IPS-20b (cell line): ENCODE data around the gene FERMT3.
"Not testable (repeated sequence)": the region's sequence is repeated elsewhere in the genome, so short reads cannot be mapped to it uniquely, and the experiment has no call there.

Source experiments
- H3K27ac ChIP-seq: one replicate; pipeline ENCODE4 v1.5.1; 2013; ENCODE audit warnings: low read length
- H3K27me3 ChIP-seq: 2 replicates; pipeline ENCODE4 v1.6.1; 2013; ENCODE audit warnings: mild to moderate bottlenecking, low read length, inconsistent platforms; ENCODE audit not compliant: insufficient read depth
- H3K36me3 ChIP-seq: 2 replicates; pipeline ENCODE4 v1.6.1; 2013; ENCODE audit warnings: low read depth, mild to moderate bottlenecking, inconsistent platforms, low read length, moderate library complexity; ENCODE audit not compliant: insufficient read depth
- H3K4me1 ChIP-seq: 2 replicates; pipeline ENCODE4 v1.6.1; 2013; ENCODE audit warnings: mild to moderate bottlenecking, control low read depth, inconsistent platforms, low read length, moderate library complexity; ENCODE audit not compliant: insufficient read depth
- H3K4me3 ChIP-seq: 2 replicates; pipeline ENCODE4 v1.5.1; 2013; ENCODE audit warnings: mild to moderate bottlenecking, low read length, inconsistent platforms
- H3K9ac ChIP-seq: 2 replicates; pipeline ENCODE4 v1.6.1; 2013; ENCODE audit warnings: low read depth, mild to moderate bottlenecking, inconsistent platforms, low read length, moderate library complexity
- H3K9me3 ChIP-seq: 2 replicates; pipeline ENCODE4 v1.6.1; 2013; ENCODE audit warnings: mild to moderate bottlenecking, low read depth, low read length, inconsistent platforms; ENCODE audit not compliant: insufficient read depth

Gene FERMT3

DNA sequence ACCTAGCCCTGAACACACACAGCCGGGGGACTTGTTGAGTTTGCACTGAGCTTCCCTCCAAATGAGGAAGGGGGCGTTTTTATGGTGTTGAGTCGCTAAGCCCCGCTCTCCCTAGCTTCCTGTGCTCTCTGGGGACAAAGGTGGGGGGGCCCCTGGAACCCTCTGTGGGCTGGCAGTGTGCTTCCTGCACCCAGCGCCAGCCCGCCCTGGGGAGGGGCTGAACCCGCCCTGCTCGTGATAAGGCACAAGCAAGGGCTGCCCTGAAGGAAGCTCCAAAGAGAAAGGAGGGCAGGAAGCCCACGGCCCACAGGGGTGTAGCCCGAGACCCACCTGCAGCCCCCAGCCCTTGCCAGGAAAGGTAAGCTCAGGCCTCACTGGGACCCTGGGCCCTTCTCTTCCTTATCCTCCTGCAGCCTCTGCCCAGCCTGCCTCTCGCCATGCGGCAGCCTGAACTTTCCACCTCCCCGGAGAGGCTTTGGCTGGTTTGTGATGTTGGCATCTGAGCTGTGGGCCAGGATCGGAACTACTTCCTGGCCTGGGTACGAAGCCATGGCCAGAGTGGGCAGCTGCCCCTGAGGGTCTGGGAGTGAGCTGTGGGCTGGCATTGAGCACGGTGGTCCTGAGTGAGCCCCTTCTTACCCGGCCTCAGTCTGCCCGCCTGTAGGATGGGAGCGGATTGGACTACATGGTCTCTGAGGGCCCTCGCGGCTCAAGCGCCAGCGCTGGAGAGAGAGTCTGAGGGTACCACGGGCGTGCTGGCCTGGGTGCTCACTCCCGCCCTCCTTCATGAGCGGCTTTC is at the start of gene FERMT3:
TSS of gene FERMT3 (plus strand) at position 265 of the 799 bp plus-strand sequence. CDS start 644 bp downstream, outside the sequence.
- Histone ChIP-seq H3K4me3 (no peak within 1 kb of the TSS), H3K27ac (no peak within 1 kb of the TSS), H3K4me1 (no peaks in the 10 kb centered on the region), H3K9ac (no peak within 1 kb of the TSS; the same call in 1 of the 2 replicates), H3K9me3 (no peaks in the 10 kb centered on the region), H3K36me3 (peaks cover 56% of the 10 kb centered on the region), H3K27me3 (no peaks in the 10 kb centered on the region)

DNA sequence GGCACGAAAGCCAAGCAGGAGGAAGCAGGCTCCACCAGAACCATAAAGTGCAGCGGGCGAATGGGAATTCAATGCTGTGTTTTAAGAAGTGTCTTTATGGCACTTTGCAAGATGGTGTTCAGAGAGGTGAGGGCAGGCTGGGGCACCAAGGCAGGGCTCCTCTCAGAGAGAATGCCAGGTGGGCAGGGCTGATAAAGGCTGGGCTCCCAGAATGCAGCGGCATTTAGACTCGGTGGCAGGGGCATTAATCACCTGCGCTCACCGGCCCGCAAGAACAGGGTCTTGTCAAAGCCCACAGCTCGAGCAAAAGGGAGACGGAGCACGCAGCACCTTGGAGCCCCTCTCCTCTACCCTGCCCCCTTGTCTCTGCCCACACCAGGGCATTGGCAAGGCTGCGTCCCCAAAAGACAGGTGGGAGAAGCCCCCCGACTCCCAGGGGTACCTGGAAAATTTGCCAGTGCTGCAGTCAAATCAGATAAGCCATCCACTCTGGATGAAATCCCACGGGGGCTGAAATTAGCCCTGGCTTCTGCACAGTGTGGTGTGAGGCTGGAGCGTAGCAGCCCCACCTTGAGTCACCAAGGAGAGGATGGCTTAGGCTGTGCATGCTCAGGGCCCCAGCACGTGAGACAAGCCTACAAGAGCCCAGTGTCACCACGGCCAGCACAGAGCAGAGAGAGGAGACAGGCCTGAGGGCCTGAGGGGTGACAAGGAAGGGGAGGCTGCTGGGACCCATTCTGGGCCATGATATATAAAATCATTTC is 48.7 kb upstream of the FERMT3 start:
- H3K27me3 ChIP-seq, result peaks cover 5% of the 10 kb centered on the region; the same call in 1 of the 2 replicates
- no peaks in the 10 kb centered on the region for H3K9me3 ChIP-seq
- H3K27ac ChIP-seq, result no peak overlapping the region
- peaks cover 4% of the 10 kb centered on the region; the same call in 1 of the 2 replicates for H3K4me1 ChIP-seq
- no peaks in the 10 kb centered on the region for H3K36me3 ChIP-seq
- H3K9ac ChIP-seq, result no peak overlapping the region
- H3K4me3 ChIP-seq, result no peak overlapping the region

DNA sequence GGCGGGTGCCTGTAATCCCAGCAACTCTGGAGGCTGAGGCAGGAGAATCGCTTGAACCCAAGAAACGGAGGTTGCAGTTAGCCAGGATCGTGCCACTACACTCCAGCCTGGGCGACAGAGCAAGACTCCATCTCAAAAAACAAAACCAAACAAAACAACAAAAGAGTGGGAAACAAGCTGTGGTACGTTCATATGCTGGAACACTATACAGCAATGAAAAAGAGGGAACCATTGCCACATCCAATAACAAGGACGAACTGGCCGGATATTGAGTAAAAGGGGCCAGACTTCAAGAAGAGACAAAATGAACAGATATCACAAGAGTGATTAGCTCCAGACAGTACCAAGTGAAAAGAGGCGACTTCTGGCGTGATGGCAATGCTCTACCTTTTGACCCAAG is 45.5 kb upstream of the FERMT3 start:
- H3K9me3 ChIP-seq, result no peaks in the 10 kb centered on the region
- no peak overlapping the region for H3K9ac ChIP-seq
- no peak overlapping the region for H3K4me3 ChIP-seq
- H3K27me3 ChIP-seq, result peaks cover 15% of the 10 kb centered on the region; the same call in 1 of the 2 replicates
- H3K27ac ChIP-seq, result no peak overlapping the region
- H3K4me1 ChIP-seq, result no peaks in the 10 kb centered on the region
- no peaks in the 10 kb centered on the region for H3K36me3 ChIP-seq

DNA sequence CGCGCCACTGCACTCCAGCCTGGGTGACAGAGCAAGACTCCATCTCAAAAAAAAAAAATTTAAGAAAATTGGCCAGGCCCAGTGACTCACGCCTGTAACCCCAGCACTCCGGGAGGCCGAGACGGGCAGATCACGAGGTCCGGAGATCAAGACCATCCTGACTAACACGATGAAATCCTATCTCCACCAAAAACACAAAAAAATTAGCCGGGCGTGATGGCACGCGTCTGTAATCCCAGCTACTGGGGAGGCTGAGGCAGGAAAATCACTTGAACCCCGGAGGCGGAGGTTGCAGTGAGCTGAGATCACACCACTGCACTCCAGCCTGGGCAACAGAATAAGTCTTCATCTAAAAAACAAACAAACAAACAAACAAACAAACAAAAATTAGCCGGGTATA is 43.8 kb upstream of the FERMT3 start:
- H3K27me3 ChIP-seq, result peaks cover 15% of the 10 kb centered on the region; the same call in 1 of the 2 replicates
- not testable (repeated sequence) for H3K9ac ChIP-seq, H3K4me3 ChIP-seq, H3K4me1 ChIP-seq, H3K9me3 ChIP-seq, H3K27ac ChIP-seq, H3K36me3 ChIP-seq

GRCh38 chr11:64163951-64164350 is 42.6 kb upstream of the FERMT3 start:
- Histone ChIP-seq H3K27ac (no peak overlapping the region), H3K36me3 (no peaks in the 10 kb centered on the region), H3K9ac (no peak overlapping the region), H3K9me3 (no peaks in the 10 kb centered on the region), H3K4me1 (no peaks in the 10 kb centered on the region), H3K4me3 (no peak overlapping the region), H3K27me3 (peaks cover 24% of the 10 kb centered on the region)

DNA sequence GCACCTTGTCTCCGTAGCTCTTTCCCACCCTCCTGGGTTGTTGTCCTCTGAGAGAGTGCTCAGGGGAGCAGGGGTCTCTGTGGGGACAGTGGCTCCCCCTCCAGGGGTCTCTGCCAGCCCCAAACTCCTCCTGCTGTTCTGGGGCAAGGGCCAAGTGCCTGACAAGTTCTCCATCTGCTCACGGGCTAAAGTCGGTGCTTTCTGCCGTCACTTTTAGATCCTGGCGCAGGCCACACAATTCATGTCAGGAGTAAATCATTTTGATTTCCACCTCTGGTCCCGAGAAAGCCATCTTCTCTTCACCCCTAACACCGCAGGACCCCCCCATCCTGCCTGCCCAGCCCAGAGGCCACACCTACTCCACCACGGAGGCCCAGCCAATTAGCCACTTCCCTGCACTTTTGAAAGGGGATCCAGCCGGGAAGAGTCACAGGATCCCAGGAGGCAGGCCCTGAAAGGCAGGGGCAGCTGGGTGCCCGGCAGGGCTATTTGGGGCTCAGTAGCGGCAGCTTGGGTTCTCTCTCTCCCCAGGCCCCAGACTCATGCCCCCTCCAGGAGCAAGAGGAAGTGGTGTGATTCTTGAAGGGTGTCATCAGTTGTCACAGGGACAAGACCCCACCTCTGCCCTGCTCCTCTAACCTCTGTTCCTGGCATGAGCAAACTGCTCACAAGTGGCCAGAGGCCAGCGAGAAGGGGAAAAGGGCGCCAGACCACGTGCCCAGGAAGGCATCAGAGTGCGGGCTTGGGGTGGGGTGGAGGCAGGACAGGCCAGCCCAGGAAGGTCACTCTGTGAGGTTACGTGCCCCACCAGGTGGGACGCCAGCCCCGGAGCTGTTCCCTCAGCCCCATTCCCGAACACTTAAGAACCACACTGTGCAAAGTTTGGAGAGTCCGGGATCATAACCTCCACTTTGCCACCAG is 41.9 kb upstream of the FERMT3 start:
- Histone ChIP-seq H3K4me3 (peak overlapping the region; percentile 74), H3K9me3 (no peaks in the 10 kb centered on the region), H3K27me3 (peaks cover 24% of the 10 kb centered on the region), H3K9ac (no peak overlapping the region), H3K36me3 (no peaks in the 10 kb centered on the region), H3K27ac (no peak overlapping the region), H3K4me1 (no peaks in the 10 kb centered on the region)

GRCh38 chr11:64165481-64165841 is 41.1 kb upstream of the FERMT3 start:
- H3K4me1 ChIP-seq, result no peaks in the 10 kb centered on the region
- peaks cover 24% of the 10 kb centered on the region for H3K27me3 ChIP-seq
- no peaks in the 10 kb centered on the region for H3K9me3 ChIP-seq
- peak overlapping the region; percentile 51; the same call in 1 of the 2 replicates for H3K9ac ChIP-seq
- no peaks in the 10 kb centered on the region for H3K36me3 ChIP-seq
- peak overlapping the region; percentile 74; the same call in 1 of the 2 replicates for H3K4me3 ChIP-seq
- no peak overlapping the region for H3K27ac ChIP-seq

DNA sequence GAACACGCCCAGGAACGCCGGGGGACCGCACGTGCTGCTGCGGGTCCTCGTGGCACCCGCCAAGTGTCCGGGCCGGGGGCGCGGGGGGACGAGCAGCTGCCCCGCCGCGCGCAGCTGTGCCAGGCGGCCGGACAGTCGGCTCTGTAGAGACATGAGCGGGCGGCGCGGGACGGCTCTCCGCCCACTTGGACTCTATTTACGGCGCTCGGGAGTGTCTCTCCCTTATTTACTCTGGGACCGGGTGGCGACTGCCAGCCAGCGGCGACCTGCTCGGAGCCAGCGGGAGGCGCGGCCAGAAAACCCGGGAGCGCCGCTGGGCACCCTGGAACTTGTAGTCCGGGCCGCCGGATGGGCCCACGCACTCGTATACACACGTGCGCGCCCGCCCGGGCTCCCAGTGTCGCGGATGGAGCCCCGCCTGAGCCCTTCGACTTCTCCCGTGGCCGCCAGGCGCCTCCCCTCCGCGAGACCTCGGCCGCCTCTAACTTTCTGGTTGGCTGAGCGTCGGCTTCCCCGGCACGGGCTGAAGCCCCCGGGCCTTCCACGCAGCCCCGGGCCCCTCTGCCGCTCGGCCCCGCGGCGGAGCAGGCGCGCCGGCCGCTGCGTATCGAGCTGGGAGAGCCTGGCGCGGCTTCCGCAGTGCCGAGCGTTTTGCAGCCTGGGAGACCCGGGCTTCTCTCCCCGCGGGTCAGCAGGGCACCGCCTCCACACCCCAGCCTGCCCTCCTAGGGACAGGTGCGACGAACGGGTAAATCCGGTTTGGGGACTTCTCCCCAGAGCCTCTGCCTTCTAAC is 40.5 kb upstream of the FERMT3 start, which contains the start of gene MACROD1:
TSS of gene MACROD1 (minus strand) at position 272 of the 794 bp plus-strand sequence. CDS start at position 153, 119 bp downstream.
- H3K9me3 ChIP-seq, result no peaks in the 10 kb centered on the region
- no peaks in the 10 kb centered on the region for H3K36me3 ChIP-seq
- H3K9ac ChIP-seq, result peak within 1 kb of the TSS; percentile 51; the same call in 1 of the 2 replicates
- peak within 1 kb of the TSS; percentile 74 for H3K4me3 ChIP-seq
- no peak within 1 kb of the TSS for H3K27ac ChIP-seq
- H3K4me1 ChIP-seq, result no peaks in the 10 kb centered on the region
- H3K27me3 ChIP-seq, result peaks cover 24% of the 10 kb centered on the region

DNA sequence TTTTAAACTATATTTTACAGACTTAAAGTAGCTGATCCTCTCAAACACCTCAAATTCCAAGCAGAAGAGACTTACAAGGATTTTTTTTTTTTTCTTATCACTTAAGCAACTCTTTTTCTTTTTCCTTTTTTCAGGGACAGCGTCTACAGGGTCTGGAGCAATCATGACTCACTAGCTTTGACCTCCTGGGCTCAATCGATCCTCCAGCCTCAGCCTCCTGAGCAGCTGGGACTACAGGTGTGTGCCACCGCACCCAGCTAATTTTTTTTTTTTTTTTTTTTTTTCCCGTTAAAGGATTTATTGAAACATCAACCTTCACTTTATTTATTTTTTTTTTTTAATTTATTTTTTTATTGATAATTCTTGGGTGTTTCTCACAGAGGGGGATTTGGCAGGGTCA is 36.1 kb upstream of the FERMT3 start:
- peaks cover 15% of the 10 kb centered on the region for H3K27me3 ChIP-seq
- no peaks in the 10 kb centered on the region; the same call in 1 of the 2 replicates for H3K9me3 ChIP-seq
- no peak overlapping the region for H3K27ac ChIP-seq
- no peak overlapping the region for H3K9ac ChIP-seq
- no peaks in the 10 kb centered on the region for H3K4me1 ChIP-seq
- H3K36me3 ChIP-seq, result no peaks in the 10 kb centered on the region
- H3K4me3 ChIP-seq, result no peak overlapping the region

- 0 out of 2 replicates have a peak, but pooled peaks cover 5% of the 10 kb centered on the region for H3K36me3 ChIP-seq
- H3K9ac ChIP-seq, result no peak overlapping the region
- H3K27me3 ChIP-seq, result no peaks in the 10 kb centered on the region
- no peak overlapping the region for H3K27ac ChIP-seq
- no peak overlapping the region for H3K4me3 ChIP-seq
- H3K9me3 ChIP-seq, result no peaks in the 10 kb centered on the region; the same call in 1 of the 2 replicates
- H3K4me1 ChIP-seq, result no peaks in the 10 kb centered on the region
Observed at GRCh38 chr11:64173616-64174355, 32.7 kb upstream of the FERMT3 start.
